Esophagus squamous epithelium (tissue), 4 donors: ENCODE data around the gene SPEF2.

Experiments
- POLR2A ChIP-seq, 4 donors: fragments of 450-650 bp; IDR thresholded peaks; one replicate each; pipeline ENCODE4 v1.6.1; 2017; ENCODE audit warnings: antibody characterized with exemption in 4 of 4, mild to moderate bottlenecking in 4 of 4, moderate library complexity in 3 of 4
- TF ChIP-seq, protein P1 (sequence below), 6 experiments: fragments of 450-650 bp in 4 of 6; fragments of 200-600 bp in 2 of 6; sonication (generic) in 2 of 6; IDR thresholded peaks; one replicate each; pipeline ENCODE4 v1.5.1; 2016 to 2019; ENCODE audit warnings: antibody characterized with exemption in 6 of 6, mild to moderate bottlenecking in 4 of 6, moderate library complexity in 4 of 6

DNA sequence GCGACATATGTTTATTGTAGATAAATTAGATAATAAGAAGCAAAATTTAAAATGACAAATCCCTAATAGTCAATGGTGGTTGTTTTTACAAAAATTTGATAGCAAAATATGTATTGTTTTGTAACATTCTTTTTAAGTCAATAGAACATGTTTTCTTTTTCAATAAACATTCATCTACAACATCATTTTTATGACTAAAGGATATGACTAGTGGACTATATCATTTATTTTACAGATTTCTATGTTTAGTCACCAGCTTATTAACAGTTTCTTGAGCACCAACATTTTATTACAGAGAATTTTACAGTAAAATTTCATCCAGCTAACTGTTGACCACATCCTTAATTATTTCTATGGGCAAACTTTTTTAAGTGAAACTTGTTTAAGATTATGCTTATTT is 124.3 kb downstream of the SPEF2 start:
- TF ChIP-seq, protein P1, sequence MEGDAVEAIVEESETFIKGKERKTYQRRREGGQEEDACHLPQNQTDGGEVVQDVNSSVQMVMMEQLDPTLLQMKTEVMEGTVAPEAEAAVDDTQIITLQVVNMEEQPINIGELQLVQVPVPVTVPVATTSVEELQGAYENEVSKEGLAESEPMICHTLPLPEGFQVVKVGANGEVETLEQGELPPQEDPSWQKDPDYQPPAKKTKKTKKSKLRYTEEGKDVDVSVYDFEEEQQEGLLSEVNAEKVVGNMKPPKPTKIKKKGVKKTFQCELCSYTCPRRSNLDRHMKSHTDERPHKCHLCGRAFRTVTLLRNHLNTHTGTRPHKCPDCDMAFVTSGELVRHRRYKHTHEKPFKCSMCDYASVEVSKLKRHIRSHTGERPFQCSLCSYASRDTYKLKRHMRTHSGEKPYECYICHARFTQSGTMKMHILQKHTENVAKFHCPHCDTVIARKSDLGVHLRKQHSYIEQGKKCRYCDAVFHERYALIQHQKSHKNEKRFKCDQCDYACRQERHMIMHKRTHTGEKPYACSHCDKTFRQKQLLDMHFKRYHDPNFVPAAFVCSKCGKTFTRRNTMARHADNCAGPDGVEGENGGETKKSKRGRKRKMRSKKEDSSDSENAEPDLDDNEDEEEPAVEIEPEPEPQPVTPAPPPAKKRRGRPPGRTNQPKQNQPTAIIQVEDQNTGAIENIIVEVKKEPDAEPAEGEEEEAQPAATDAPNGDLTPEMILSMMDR (IDR thresholded peaks at IDR 0.05), result no peak
- TF ChIP-seq POLR2A (IDR thresholded peaks at IDR 0.05), result no peak
